K562 (cell line): ENCODE results near the gene LDLRAD3.

Experiments
- CBFB ChIP-seq: sonication (generic); formaldehyde crosslinking; IDR thresholded peaks from 2 replicates; pipeline ENCODE4 v1.4.0; 2020; ENCODE audit warnings: mild to moderate bottlenecking, missing genetic modification reagents
- ZNF445 ChIP-seq: fragments of 250-450 bp; sonication (Bioruptor Pico); IDR thresholded peaks from 2 replicates; pipeline ENCODE4 v1.4.0; 2020; ENCODE audit warnings: low read depth, mild to moderate bottlenecking, moderate library complexity
- TF ChIP-seq, protein P1 (sequence below), 2 experiments: fragments of 450-650 bp in 1 of 2; sonication (generic) in 1 of 2; formaldehyde crosslinking in 1 of 2; IDR thresholded peaks in 1 of 2; conservative IDR thresholded peaks in 1 of 2; 2 replicates each; pipeline versions ENCODE4 v1.6.1 to v1.8.1; 2016 to 2023; ENCODE audit warnings: mild to moderate bottlenecking in 2 of 2, moderate library complexity in 2 of 2, inconsistent platforms in 1 of 2, missing genetic modification reagents in 1 of 2

DNA sequence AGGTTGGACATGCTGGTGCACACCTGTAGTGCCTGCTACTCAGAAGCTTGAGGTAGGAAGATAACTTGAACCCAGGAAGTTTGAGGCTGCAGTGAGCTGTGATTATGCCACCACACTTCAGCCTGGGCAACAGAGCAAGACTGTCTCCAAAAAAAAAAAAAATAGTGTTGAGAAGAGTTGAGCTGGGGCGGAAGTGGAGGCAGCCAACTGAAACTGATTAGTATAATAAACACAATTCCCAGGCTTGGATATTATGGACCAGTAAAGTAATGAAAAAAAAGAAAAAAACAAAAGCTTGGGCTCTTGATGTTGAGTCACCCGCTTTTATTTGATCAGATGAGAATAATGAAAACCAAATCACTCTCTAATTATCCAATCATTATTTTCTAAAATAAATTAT, 21.0 kb downstream of the LDLRAD3 start:
- TF ChIP-seq CBFB, result no peak
- TF ChIP-seq, protein P1, sequence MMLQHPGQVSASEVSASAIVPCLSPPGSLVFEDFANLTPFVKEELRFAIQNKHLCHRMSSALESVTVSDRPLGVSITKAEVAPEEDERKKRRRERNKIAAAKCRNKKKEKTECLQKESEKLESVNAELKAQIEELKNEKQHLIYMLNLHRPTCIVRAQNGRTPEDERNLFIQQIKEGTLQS (IDR thresholded peaks at IDR 0.05), result no peak
- TF ChIP-seq, protein P1 (CRISPR knock-in tag; conservative IDR thresholded peaks at IDR 0.05), result no peak
- TF ChIP-seq ZNF445 (CRISPR knock-in tag), result no peak
